ENCODE data around the gene SNRPD3.
"Not testable (repeated sequence)": the region's sequence is repeated elsewhere in the genome, so short reads cannot be mapped to it uniquely, and the experiment has no call there.

Gene SNRPD3

DNA sequence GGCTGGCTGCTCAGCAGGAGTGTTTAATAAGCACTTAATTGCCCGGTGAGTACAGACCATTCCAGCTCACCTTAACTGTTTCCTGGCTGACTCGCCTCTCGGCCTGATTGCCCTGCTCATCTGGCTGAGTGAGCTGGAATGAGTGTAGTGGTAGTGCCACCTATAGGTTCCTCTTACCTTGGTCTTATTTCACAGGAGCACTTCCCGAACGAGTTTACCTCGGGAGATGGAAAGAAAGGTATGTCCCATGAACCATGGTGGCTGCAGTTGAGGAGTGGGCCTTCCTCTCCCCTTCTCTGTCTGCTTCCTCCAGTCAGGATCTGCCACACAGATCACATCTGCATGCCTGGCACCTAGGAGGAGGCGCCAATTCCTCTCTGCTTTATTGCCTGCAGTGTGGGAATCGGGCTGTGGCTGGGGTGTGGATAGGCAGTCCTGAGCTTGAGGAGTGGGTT lies 34.0 kb upstream of the SNRPD3 start:
- no peaks in the 10 kb centered on the region for H3K36me3 Mint-ChIP-seq
- H3K9me3 Mint-ChIP-seq = no peaks in the 10 kb centered on the region
- H3K4me1 Mint-ChIP-seq = peaks cover 32% of the 10 kb centered on the region
- H3K27me3 Mint-ChIP-seq = peaks cover 16% of the 10 kb centered on the region
- peak overlapping the region; percentile 62 for H3K4me3 Mint-ChIP-seq
- peak; percentile 64 for ATAC-seq
- H3K27ac Mint-ChIP-seq = no peak overlapping the region

DNA sequence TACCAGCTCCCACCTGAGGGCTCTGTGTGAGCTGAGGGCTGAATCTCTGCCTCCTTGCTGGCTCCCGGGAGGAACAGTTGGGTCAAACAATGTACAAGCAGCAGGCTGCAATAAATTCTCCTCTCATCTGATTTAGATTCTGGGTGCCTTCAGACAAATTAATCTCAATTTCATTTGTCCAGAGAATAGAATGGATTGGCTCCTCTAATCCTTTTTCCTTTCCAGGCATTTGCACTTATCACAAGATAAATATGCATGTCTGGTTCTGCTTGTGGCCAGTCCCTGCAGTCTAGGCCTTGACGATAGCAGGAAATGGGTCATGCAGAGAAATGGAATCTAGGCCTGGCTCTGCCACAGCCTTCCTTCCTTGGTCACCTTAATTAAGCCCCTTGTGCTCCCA lies 31.9 kb upstream of the SNRPD3 start:
- Mint-ChIP-seq H3K27ac (no peak overlapping the region), H3K9me3 (no peaks in the 10 kb centered on the region), H3K27me3 (no peaks in the 10 kb centered on the region), H3K4me3 (no peak overlapping the region), H3K36me3 (no peaks in the 10 kb centered on the region), H3K4me1 (peaks cover 26% of the 10 kb centered on the region)
- ATAC-seq = no peak

DNA sequence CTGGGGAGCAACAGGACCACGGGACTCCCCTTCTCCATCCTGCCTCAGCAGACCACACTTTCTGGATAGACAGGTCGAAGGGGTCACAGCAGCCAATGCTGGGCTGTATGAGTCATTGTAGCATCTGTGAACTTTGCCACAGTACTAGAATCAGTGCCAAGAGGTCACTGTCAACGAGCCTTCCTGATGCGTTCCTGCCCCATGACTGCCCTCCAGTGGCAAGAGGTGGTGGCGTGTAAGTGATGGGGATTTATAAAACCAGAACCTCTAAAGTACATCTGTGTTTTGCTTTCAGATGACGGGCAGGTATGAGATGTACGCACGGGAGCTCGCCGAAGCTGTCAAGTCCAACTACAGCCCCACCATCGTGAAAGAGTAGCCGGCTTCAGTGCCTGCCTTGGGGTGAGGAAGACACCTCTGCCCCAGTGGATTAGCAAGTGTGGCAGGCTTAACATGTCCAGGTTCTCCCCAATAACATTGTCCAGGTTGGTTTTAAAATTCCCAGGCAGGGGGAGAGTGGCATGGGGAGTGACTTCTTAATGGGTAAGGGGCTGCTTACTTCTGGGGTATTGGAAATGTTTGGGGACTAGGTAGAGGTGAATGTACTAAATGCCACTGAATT lies 30.3 kb upstream of the SNRPD3 start:
- Mint-ChIP-seq H3K27ac (peak overlapping the region; percentile 60), H3K4me1 (peaks cover 25% of the 10 kb centered on the region), H3K9me3 (peaks cover 3% of the 10 kb centered on the region), H3K36me3 (no peaks in the 10 kb centered on the region), H3K27me3 (no peaks in the 10 kb centered on the region), H3K4me3 (no peak overlapping the region)
- ATAC-seq = peak; percentile 95

DNA sequence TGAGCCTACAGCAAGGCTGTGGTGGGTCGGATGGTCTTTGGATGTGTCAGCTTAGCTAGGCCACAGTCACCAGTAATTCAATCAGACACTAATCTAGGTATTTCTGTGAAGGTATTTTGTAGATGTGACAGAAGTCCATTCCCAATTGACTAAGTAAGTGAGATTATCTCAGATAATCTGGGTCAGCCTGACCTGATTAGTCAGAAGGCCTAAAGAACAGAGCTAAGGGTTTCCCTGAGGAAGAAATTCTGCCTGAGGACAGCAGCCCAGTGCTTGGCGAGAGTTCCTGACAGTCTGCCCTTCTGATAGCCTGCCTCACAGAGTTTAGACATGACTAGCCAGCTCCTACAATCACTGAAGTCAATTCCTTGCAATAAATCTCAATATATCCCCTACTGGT lies 29.6 kb upstream of the SNRPD3 start:
- H3K27me3 Mint-ChIP-seq = no peaks in the 10 kb centered on the region
- no peaks in the 10 kb centered on the region for H3K36me3 Mint-ChIP-seq
- H3K4me1 Mint-ChIP-seq = peaks cover 25% of the 10 kb centered on the region
- H3K27ac Mint-ChIP-seq = peak overlapping the region; percentile 60
- H3K4me3 Mint-ChIP-seq = no peak overlapping the region
- peaks cover 3% of the 10 kb centered on the region for H3K9me3 Mint-ChIP-seq
- no peak for ATAC-seq

DNA sequence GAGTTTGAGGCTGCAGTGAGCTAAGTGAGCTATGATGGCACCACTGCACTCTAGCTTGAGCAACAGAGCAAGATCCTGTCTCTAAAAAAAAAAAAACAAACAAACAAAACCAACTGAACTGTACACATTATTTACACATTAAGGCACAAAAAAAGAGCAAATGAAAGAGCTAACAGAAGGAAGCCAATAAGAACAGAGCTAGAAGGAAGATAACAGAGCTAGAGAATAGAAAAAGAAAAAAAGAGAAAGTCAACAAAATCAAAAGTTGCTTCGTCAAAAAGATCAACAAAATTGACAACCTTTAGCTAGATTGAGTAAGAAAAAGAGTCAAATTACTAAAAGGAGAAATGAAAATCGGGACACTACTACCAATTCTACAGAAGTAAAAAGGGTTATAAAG lies 25.9 kb upstream of the SNRPD3 start:
- H3K27ac Mint-ChIP-seq = no peak overlapping the region
- H3K27me3 Mint-ChIP-seq = no peaks in the 10 kb centered on the region
- H3K4me1 Mint-ChIP-seq = peaks cover 16% of the 10 kb centered on the region
- no peak for ATAC-seq
- no peaks in the 10 kb centered on the region for H3K36me3 Mint-ChIP-seq
- peaks cover 3% of the 10 kb centered on the region for H3K9me3 Mint-ChIP-seq
- no peak overlapping the region for H3K4me3 Mint-ChIP-seq

DNA sequence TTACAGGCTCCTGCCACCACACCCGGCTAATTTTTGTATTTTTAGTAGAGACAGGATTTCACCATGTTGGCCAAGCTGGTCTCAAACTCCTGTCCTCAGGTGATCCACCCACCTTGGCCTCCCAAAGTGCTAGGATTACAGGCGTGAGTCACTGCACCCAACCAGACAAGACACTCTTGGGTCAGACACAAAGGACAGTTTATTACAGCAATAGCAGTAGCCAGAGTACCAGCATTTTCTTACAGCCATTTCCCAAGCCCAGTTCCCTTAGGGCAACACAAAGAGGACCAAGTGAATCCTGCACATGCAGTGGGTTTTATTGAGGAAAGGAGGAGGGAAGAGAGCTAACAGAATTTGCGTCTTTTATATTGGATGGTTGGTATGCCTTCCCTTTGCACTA lies 24.8 kb upstream of the SNRPD3 start:
- not testable (repeated sequence) for H3K27ac Mint-ChIP-seq, H3K36me3 Mint-ChIP-seq, ATAC-seq, H3K9me3 Mint-ChIP-seq, H3K4me1 Mint-ChIP-seq, H3K27me3 Mint-ChIP-seq, H3K4me3 Mint-ChIP-seq

DNA sequence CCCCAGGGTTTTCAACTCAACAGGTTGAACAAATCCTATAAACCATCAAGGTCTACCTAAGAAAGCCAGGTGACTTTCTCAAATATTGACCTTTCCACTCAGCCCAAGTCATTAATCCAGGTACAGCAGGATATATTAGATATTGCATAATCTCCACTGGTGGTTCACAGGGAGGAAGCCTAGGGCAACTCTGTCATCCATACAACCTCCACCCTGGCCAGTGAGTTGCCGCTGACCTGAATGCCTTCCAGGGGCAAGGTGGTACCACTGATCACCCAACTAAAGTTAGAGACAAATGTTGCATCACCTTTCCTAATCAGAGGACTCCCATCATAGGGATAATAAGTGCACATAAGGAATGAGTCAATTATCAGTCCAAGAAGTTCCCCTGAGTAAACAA lies 23.7 kb upstream of the SNRPD3 start:
- H3K27me3 Mint-ChIP-seq = no peaks in the 10 kb centered on the region
- H3K4me1 Mint-ChIP-seq = peaks cover 8% of the 10 kb centered on the region
- no peak for ATAC-seq
- H3K4me3 Mint-ChIP-seq = no peak overlapping the region
- H3K27ac Mint-ChIP-seq = no peak overlapping the region
- peaks cover 3% of the 10 kb centered on the region for H3K9me3 Mint-ChIP-seq
- H3K36me3 Mint-ChIP-seq = no peaks in the 10 kb centered on the region

DNA sequence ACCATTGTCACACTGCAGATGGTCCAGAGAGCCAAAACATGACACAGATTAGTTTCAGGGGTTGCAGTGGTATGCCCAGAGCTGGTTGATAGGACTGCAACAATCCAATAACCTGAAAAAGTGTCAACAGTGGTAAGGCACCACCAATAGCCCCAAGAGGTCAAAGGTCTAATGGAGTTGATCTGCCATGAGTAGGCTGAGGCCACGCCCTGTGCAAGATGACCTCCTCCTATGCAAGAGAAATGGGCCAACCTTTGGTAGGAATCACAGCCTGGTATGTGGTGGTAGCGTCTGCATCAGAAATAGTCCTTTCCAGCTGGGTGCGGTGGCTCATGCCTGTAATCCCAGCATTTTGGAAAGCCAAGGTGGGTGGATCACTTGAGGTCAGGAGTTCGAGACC lies 20.5 kb upstream of the SNRPD3 start:
- H3K27ac Mint-ChIP-seq = no peak overlapping the region
- H3K4me3 Mint-ChIP-seq = no peak overlapping the region
- no peaks in the 10 kb centered on the region for H3K9me3 Mint-ChIP-seq
- H3K27me3 Mint-ChIP-seq = no peaks in the 10 kb centered on the region
- peaks cover 17% of the 10 kb centered on the region for H3K36me3 Mint-ChIP-seq
- peaks cover 7% of the 10 kb centered on the region for H3K4me1 Mint-ChIP-seq
- ATAC-seq = no peak

DNA sequence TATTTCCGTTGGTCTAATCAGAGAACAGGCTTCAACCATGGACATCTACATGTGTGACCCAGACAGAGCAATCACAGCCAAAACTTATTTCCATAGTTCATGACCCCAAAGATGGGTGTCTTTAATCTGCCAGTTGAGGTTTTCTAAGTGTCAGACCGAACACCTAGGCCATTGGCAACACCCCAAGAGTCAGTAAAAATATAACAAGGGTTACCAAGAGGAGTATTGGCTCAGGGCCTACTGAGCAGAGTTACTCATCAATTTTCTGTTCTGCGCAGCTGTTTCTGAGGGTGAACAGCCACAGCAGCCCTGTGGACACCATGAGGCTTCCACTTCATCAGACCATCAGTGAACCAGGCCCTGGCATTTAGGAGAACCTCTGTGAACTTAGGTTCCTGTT lies 19.7 kb upstream of the SNRPD3 start:
- H3K4me1 Mint-ChIP-seq = peaks cover 12% of the 10 kb centered on the region
- H3K36me3 Mint-ChIP-seq = peaks cover 22% of the 10 kb centered on the region
- no peak overlapping the region for H3K4me3 Mint-ChIP-seq
- no peak for ATAC-seq
- no peaks in the 10 kb centered on the region for H3K27me3 Mint-ChIP-seq
- H3K27ac Mint-ChIP-seq = no peak overlapping the region
- H3K9me3 Mint-ChIP-seq = no peaks in the 10 kb centered on the region

DNA sequence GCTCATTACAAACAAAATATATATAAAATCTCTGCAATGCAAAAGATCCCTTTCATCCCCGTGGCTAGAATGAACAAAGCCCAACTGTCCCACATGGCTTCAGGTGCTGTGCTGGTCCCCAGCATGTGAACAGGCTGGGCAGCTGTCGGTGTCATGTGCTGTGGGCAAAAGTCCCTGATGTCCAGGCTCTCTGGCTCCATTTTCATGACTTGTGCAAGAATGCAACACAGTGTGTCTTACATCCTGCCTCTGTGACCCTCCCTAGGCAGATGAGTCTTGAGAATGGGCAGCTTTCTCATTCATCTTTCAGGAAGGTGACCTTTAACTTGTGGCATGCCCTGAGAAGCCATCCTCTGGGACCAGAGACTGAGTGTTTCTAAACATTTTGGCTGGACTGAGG lies 15.3 kb upstream of the SNRPD3 start:
- Mint-ChIP-seq H3K9me3 (no peaks in the 10 kb centered on the region), H3K27ac (no peak overlapping the region), H3K36me3 (peaks cover 57% of the 10 kb centered on the region), H3K27me3 (no peaks in the 10 kb centered on the region), H3K4me3 (no peak overlapping the region), H3K4me1 (peaks cover 35% of the 10 kb centered on the region)
- no peak for ATAC-seq

DNA sequence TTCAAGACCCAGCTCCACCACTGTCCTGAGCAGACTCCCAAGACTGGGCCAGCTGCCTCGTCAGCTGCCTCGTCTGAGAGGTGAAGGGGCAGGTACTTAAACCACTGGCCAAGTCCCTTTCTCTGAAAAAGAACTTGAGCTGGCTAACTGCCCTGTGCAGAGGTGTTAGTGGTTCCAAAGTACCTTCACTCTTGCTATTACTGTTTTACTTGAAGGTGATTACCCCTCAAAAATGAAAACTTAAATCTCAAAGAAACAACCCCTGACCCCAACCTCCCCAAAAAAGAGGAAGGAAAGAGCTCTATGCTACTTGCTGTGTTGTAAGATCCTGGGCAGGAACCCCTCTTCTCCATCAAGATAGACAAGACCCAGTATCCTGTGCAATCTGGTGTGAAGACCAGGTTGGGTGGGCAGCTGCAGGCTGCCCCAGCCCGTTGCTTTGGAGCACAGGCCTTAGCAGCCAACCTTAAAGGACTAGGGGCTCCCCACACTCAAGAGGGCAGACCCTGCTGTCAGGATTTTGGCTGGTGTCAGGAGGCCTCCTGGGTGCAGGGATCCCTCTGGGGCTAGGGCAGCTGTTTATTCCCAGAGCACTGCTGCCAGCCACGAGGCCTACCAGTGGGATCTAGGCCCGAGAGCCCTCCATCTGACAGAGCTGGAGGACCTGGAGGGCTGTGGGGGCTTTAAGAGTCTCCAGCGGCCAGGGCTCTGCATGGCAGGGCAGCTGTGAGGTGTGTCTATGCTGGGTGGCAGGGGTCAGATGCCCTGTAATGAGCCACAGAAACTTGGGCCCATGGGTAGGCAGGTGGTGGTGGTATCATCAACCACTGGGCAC lies 13.9 kb upstream of the SNRPD3 start:
- Mint-ChIP-seq H3K27ac (peak overlapping the region; percentile 18), H3K4me1 (peaks cover 39% of the 10 kb centered on the region), H3K4me3 (no peak overlapping the region), H3K36me3 (peaks cover 66% of the 10 kb centered on the region), H3K27me3 (no peaks in the 10 kb centered on the region), H3K9me3 (no peaks in the 10 kb centered on the region)
- no peak for ATAC-seq

DNA sequence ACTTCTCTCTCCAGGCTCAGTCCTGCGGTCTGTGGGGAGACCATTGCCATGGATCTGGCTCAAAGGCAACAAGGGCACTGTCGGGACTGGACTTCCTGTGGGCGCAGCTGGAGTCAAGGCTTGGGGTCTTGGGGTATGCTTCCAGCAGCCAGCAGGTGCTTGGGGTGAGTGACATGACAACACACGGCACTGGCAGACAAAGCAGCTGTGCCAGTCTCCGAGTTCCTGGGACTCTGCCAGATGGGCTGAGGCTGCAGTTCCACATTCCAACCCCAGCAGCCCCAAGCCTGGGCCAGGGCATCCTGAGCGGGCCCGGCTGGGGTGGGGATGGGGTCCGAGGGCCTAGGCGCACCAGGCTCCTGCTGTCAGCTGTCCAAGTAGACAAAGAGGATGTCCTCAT lies 13.2 kb upstream of the SNRPD3 start:
- peaks cover 71% of the 10 kb centered on the region for H3K36me3 Mint-ChIP-seq
- ATAC-seq = no peak
- no peaks in the 10 kb centered on the region for H3K27me3 Mint-ChIP-seq
- H3K9me3 Mint-ChIP-seq = no peaks in the 10 kb centered on the region
- H3K27ac Mint-ChIP-seq = peak overlapping the region; percentile 18
- peaks cover 47% of the 10 kb centered on the region for H3K4me1 Mint-ChIP-seq
- no peak overlapping the region for H3K4me3 Mint-ChIP-seq

DNA sequence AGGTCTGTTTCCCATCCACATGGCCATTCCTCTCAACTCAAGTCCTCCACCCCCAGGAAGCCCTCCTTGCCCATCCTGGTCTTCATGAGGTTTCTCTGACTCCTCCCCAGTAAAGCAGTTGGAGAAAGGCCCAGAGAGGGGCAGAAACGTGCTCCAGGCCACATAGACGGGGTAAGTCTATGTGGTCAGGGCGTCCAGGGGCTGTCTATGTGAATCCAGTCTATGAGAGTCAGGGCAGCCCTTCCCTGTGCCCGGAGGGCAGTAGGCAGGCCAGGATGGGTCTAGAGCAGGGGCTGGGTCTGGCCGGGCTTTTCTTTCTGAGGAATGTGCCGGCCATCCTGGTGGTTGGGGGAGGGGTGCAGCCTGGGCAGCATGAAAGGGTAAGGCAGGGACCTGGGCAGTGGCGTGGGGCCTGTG lies 12.6 kb upstream of the SNRPD3 start:
- H3K9me3 Mint-ChIP-seq = no peaks in the 10 kb centered on the region
- peak overlapping the region; percentile 18 for H3K27ac Mint-ChIP-seq
- H3K36me3 Mint-ChIP-seq = peaks cover 73% of the 10 kb centered on the region
- no peak overlapping the region for H3K4me3 Mint-ChIP-seq
- no peaks in the 10 kb centered on the region for H3K27me3 Mint-ChIP-seq
- ATAC-seq = no peak
- peaks cover 52% of the 10 kb centered on the region for H3K4me1 Mint-ChIP-seq

DNA sequence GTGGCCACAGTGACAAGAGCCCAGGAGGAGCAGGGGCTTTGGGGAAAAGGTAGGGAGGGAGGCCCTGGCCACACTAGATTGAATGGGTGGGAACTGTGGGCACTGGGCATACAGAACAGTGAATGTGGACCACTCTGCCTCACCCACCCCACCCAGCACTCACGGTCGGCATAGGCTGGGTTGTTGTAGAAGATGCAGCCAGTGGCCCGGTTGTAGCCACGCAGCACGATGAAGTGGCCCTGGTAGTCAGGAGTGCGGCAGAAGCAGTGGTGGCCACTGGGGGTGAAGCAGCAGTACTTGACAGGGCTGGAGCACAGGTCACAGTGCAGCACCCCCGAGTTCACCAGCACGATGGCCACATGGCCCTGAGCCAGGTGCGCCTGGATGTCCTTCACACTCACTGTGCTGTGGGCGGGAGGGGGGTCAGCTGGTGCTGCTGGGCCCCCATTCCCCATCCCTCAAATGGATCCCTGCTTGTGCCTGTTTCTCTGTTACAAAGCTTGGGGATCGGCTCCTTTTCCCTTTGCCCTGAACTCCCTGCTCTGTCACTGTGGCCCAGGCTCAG lies 12.0 kb upstream of the SNRPD3 start:
- Mint-ChIP-seq H3K36me3 (peaks cover 79% of the 10 kb centered on the region), H3K9me3 (no peaks in the 10 kb centered on the region), H3K4me3 (no peak overlapping the region), H3K27ac (peak overlapping the region; percentile 18), H3K4me1 (peaks cover 58% of the 10 kb centered on the region), H3K27me3 (no peaks in the 10 kb centered on the region)
- ATAC-seq = no peak

DNA sequence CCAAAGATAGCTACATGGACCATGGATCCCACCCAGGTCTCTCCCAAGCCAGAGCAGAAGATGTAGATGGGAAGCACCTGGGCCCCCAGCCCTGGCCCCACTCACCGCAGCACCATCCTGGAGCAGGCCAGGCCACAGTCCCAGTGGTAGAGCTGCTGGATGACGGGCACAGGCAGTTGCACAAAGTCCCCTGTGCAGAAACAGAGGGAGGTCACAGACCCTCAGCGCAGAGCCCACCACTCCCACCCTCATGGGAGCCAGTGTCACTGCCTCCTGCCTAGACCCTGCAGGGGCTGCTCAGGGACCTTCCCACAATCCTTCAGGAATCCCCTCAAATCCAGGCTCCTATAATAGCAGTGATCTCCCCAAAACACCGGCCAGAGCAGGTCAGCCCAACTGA lies 7.0 kb upstream of the SNRPD3 start:
- Mint-ChIP-seq H3K27me3 (no peaks in the 10 kb centered on the region), H3K4me1 (peaks cover 71% of the 10 kb centered on the region), H3K4me3 (no peak overlapping the region), H3K36me3 (peaks cover 49% of the 10 kb centered on the region), H3K27ac (peak overlapping the region; percentile 73), H3K9me3 (no peaks in the 10 kb centered on the region)
- no peak for ATAC-seq

All from stimulated activated memory B cell treated with anti-CD40 and anti-IgM and Interleukin-4, amounts not matched to agents 10 μg/mL and 1 μg/mL and 100 μg/mL, for 72 hours (primary cell).